ENCODE data around the gene TNFRSF6B.

TNFRSF6B gene

GRCh38 chr20:63737695-63737944, 41.2 kb downstream of the TNFRSF6B start:
- DNase-seq (ENCODE audit: low read depth) = no peak
- peak overlapping the region; percentile 65 for H3K4me3 ChIP-seq (ENCODE audit: low read depth, low read length)
- no peak for TF ChIP-seq CTCF (IDR thresholded peaks at IDR 0.05; ENCODE audit: low read depth, low read length, missing control alignments)

- no peak for DNase-seq (ENCODE audit: low read depth)
- TF ChIP-seq CTCF (IDR thresholded peaks at IDR 0.05; ENCODE audit: low read depth, low read length, missing control alignments) = no peak
- H3K4me3 ChIP-seq (ENCODE audit: low read depth, low read length) = peak overlapping the region; percentile 65
Measured at GRCh38 chr20:63737945-63738686, 41.7 kb downstream of the TNFRSF6B start.

GRCh38 chr20:63738687-63739129, 42.3 kb downstream of the TNFRSF6B start:
- H3K4me3 ChIP-seq (ENCODE audit: low read depth, low read length) = peak overlapping the region; percentile 65
- TF ChIP-seq CTCF (IDR thresholded peaks at IDR 0.05; ENCODE audit: low read depth, low read length, missing control alignments) = no peak
- DNase-seq (ENCODE audit: low read depth) = no peak

- DNase-seq (ENCODE audit: low read depth) = no peak
- no peak for TF ChIP-seq CTCF (IDR thresholded peaks at IDR 0.05; ENCODE audit: low read depth, low read length, missing control alignments)
- H3K4me3 ChIP-seq (ENCODE audit: low read depth, low read length) = peak within 1 kb of the TSS; percentile 65
Measured at GRCh38 chr20:63739130-63740069, 42.9 kb downstream of the TNFRSF6B start, which contains the start of gene SLC2A4RG. SLC2A4RG (plus strand) TSS chr20:63739776; CDS start chr20:63739913, 137 bp downstream.

- peak overlapping the region; percentile 61 for H3K4me3 ChIP-seq (ENCODE audit: low read depth, low read length)
- no peak for TF ChIP-seq CTCF (IDR thresholded peaks at IDR 0.05; ENCODE audit: low read depth, low read length, missing control alignments)
- DNase-seq (ENCODE audit: low read depth) = no peak
Measured at GRCh38 chr20:63740070-63740626, 43.7 kb downstream of the TNFRSF6B start.

- no peak for DNase-seq (ENCODE audit: low read depth)
- peak overlapping the region; percentile 61 for H3K4me3 ChIP-seq (ENCODE audit: low read depth, low read length)
- TF ChIP-seq CTCF (IDR thresholded peaks at IDR 0.05; ENCODE audit: low read depth, low read length, missing control alignments) = no peak
Measured at GRCh38 chr20:63740627-63741353, 44.3 kb downstream of the TNFRSF6B start.

All from GM12864 (cell line).